Rectal smooth muscle tissue (tissue), 1 donor: ENCODE data around the gene WBP2.
"Not testable (repeated sequence)": the region's sequence is repeated elsewhere in the genome, so short reads cannot be mapped to it uniquely, and the experiment has no call there.

Source experiments
- H3K27ac ChIP-seq: one replicate; pipeline ENCODE4 v1.7.0; 2013; ENCODE audit warnings: low read depth, low read length, inconsistent platforms
- H3K27me3 ChIP-seq: one replicate; pipeline ENCODE4 v1.7.0; 2013; ENCODE audit warnings: low read length; ENCODE audit not compliant: control insufficient read depth, insufficient read depth
- H3K36me3 ChIP-seq: one replicate; pipeline ENCODE4 v1.7.0; 2013; ENCODE audit warnings: low read length; ENCODE audit not compliant: control insufficient read depth, insufficient read depth
- H3K4me1 ChIP-seq: one replicate; pipeline ENCODE4 v1.7.0; 2013; ENCODE audit warnings: low read length; ENCODE audit not compliant: control insufficient read depth, insufficient read depth
- H3K4me3 ChIP-seq: one replicate; pipeline ENCODE4 v1.7.0; 2013; ENCODE audit warnings: low read length
- H3K9ac ChIP-seq: one replicate; pipeline ENCODE4 v1.7.0; 2013; ENCODE audit warnings: low read length

The WBP2 gene

DNA sequence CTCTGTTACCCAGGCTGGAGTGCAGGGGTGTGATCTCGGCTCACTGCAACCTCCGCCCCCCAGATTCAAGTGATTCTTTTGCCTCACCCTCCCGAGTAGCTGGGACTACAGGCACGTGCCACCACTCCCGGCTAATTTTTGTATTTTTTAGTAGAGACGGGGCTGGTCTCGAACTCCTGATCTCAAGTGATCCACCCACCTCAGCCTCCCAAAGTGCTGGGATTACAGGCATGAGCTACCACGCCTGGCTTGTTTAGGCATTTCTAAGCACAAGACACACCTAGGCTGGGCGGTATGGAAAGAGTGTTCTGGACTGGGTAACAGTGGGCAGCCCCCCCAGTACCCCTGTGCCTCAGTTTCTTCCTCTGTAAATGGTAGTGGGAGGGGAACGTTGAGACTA, 15.1 kb upstream of the WBP2 start:
- H3K4me3 ChIP-seq = peak overlapping the region; percentile 33
- H3K4me1 ChIP-seq = peaks cover 39% of the 10 kb centered on the region

DNA sequence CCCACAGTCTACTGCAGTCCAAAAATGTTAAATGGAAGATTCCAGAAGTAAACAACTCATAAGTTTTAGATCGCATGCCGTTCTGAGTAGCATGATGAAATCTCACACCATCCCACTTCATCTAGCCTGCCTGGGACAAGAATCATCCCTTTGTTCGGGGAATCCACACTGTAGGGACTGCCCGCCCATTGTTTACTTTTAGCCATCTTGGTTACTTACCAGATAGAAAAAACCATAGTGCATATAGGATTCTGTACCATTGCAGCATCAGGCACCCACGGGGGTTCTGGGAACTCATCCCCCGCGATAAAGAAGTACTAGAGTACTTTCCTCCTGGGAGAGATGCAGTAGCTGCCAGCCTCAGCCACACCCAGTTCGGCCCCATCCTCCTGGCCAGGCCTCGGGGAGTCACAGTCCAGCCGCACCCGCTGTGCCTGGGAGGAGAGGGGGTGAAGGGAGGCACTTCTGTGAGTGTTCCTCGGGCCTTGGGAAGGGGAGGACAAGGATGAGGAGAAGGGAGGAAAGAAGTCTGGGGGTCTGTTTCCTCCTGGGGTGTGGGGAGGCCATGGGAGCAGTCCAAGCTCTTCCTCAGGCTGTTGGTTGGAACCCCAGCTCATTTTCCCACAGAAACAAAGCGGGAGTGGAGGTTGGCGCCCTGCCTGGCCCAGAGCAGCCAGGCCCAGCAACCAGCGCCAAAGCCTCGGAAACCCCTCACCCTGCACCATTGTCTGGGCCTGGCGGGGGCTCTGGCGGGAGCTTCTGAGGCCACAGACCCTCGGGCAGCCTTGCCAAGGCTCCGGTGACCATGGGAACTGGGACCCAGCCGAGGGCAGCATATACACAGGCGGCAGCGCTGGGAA, 14.4 kb upstream of the WBP2 start:
- Histone ChIP-seq H3K27me3 (no peaks in the 10 kb centered on the region), H3K9ac (no peak overlapping the region), H3K4me1 (peaks cover 34% of the 10 kb centered on the region)

More for the DNA sequence above, 15.1 kb upstream of the WBP2 start:
- H3K9ac ChIP-seq, H3K36me3 ChIP-seq, H3K27me3 ChIP-seq: not testable (repeated sequence)
- H3K27ac ChIP-seq = peak overlapping the region; percentile 86

DNA sequence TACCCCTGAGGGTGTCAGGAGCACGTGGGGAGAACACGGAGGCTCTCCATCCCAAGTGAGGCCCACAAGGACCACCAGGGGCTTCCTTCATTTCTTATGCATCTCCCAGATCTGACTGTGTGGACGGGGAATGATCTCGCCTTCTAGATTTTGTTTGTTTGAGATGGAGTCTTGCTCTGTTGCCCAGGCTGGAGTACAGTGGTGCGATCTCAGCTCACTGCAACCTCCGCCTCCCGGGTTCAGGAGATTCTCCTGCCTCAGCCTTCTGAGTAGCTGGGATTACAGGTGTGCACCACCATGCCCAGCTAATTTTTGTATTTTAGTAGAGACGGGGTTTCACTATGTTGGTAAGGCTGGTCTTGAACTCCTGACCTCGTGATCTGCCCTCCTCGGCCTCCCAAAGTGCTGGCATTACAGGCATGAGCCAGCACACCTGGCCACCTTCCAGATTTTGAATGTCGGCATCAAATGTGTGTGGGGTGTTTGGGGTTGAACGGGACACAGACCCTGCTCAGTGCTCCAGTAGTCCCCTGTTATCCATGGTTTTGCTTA, 13.7 kb upstream of the WBP2 start:
- not testable (repeated sequence) for H3K9ac ChIP-seq, H3K4me3 ChIP-seq, H3K36me3 ChIP-seq, H3K27me3 ChIP-seq
- peak overlapping the region; percentile 86 for H3K27ac ChIP-seq
- H3K4me1 ChIP-seq = peaks cover 29% of the 10 kb centered on the region

More for the DNA sequence above, 14.4 kb upstream of the WBP2 start:
- H3K36me3 ChIP-seq = peaks cover 3% of the 10 kb centered on the region
- H3K27ac ChIP-seq = peak overlapping the region; percentile 86
- H3K4me3 ChIP-seq = peak overlapping the region; percentile 33

DNA sequence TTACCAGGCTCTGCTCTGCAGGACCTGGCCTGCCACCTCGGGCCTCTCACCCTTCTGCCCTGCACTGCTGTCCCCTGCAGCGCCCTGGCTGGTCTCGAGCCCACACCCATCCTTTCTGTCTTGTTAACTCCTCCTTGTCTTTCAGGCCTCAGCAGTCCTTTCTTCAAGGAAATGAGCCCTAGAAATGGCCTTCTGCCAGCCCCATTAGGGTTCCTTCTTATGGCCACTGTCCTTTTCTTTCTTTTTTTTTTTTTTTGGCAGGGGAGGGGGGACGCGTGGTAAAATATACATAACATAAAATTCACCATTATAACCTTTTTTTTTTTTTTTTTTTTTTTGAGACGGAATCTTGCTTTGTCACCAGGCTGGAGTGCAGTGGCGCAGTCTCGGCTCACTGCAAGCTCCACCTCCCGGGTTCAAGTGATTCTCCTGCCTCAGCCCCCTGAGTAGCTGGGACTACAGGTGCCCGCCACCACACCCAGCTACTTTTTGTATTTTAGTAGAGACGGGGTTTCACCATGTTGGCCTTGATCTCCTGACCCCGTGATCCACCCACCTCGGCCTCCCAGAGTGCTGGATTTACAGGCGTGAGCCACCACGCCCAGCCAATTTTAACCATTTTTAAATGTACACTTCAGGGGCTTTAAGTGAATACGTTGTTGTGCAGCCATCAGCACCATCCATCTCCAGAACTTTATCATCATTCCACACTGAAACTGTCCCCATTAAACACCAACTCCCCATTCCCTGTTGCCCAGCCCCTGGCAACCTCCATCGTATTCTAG, 10.5 kb upstream of the WBP2 start:
- H3K4me1 ChIP-seq = peaks cover 14% of the 10 kb centered on the region
- not testable (repeated sequence) for H3K36me3 ChIP-seq, H3K4me3 ChIP-seq, H3K27me3 ChIP-seq, H3K9ac ChIP-seq
- peak overlapping the region; percentile 60 for H3K27ac ChIP-seq

GRCh38 chr17:75864887-75865286, 9.8 kb upstream of the WBP2 start:
- Histone ChIP-seq H3K27ac (peak overlapping the region; percentile 60), H3K4me1 (peaks cover 12% of the 10 kb centered on the region)
- H3K4me3 ChIP-seq, H3K27me3 ChIP-seq, H3K9ac ChIP-seq, H3K36me3 ChIP-seq: not testable (repeated sequence)

- Histone ChIP-seq H3K4me1 (peaks cover 8% of the 10 kb centered on the region), H3K9ac (no peak overlapping the region), H3K4me3 (no peak overlapping the region), H3K27me3 (no peaks in the 10 kb centered on the region), H3K27ac (peak overlapping the region; percentile 60), H3K36me3 (no peaks in the 10 kb centered on the region)
These were observed 9.3 kb upstream of the WBP2 start for GRCh38 chr17:75864448-75864871.

- no peak overlapping the region for H3K9ac ChIP-seq
- H3K36me3 ChIP-seq = no peaks in the 10 kb centered on the region
- H3K27ac ChIP-seq = peak overlapping the region; percentile 6
- H3K27me3 ChIP-seq = no peaks in the 10 kb centered on the region
- H3K4me1 ChIP-seq = peaks cover 3% of the 10 kb centered on the region
- H3K4me3 ChIP-seq = no peak overlapping the region
These were observed 6.8 kb upstream of the WBP2 start for GRCh38 chr17:75861927-75862317.

DNA sequence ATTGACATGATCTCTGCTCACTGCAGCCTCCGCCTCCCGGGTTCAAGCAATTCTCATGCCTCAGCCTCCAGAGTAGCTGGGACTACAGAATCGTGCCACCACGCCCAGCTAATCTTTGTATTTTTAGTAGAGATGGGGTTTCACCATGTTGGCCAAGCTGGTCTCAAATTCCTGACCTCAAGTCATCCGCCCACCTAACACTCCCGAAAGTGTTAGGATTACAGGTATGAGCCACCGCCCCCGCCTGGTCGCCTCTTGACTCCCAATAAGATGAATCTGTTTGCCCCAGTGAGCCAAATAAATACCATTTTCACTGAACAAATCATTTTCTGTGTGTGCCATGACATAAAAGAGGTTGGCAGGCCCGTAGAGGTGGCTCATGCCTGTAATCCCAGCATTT, 4.2 kb upstream of the WBP2 start:
- not testable (repeated sequence) for H3K9ac ChIP-seq, H3K27me3 ChIP-seq, H3K36me3 ChIP-seq, H3K4me1 ChIP-seq, H3K27ac ChIP-seq, H3K4me3 ChIP-seq

DNA sequence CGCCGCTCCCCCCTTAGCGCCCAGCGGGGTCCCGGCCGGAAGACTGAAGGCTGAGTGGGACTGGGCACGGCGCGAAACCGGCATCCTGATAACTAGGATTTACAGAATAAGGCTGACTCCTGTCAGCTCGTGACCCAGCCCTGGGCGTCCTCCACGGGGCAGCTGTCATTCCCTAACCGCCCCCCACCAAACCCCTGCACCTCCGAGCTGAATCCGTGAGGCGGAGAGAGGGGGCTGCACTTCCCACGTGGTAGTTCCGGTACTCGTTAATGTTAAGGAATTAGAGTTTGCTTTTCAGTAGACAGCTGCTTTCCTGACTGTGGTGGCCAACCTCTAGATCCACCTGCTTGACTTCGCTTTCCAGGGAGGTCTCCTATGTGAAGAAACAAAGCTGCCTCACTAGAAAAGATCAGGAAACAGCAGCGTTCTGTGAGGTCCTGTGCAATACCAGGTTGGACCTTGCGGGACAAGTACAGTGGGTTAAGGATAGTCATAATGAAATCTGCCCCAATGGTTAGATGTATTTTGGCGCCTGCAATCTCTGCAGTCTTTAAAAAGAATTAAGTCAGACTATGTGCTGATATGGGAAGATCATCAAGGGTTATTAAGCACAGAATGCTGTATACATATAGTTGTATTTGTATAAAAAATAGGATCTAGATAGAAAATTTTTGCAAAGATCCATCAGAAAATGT, 1.1 kb upstream of the WBP2 start:
- Histone ChIP-seq H3K27me3 (no peaks in the 10 kb centered on the region), H3K4me3 (peak overlapping the region; percentile 99), H3K9ac (peak overlapping the region; percentile 98), H3K4me1 (peaks cover 20% of the 10 kb centered on the region), H3K36me3 (peaks cover under 1% of the 10 kb centered on the region), H3K27ac (peak overlapping the region; percentile 96)

GRCh38 chr17:75854881-75855309, 240 bp downstream of the WBP2 start:
- peaks cover 7% of the 10 kb centered on the region for H3K36me3 ChIP-seq
- peaks cover 21% of the 10 kb centered on the region for H3K4me1 ChIP-seq

DNA sequence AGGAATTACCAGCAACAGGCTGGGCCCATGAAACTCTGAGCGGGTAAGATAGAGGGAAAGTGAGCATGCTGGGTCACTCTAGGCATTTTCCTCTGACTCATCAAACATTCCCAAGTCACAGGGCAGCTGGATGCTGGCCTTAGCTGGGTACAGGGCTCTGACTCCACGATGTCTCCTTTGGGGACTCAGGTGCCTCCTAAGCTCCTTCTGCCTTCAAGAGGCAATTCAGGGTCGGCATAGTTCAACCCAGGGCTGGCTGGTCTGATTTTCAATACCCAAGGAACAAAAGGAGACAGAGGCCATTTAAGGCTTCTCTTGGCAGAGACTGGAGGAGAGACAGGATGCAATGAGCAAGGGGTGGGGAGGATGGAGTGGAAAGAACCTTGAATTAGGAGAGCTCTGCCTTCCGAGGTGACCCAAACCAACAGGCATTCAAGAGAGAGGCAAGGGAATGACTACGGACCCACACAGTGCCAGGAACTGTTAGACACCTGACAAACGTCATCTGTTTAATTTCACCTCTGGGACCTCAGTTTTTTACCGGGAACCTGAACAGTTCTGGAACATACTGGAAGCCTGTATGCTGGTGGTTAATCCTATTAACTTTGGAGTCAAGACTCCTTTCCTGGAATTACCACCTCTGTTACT, 910 bp downstream of the WBP2 start:
- H3K36me3 ChIP-seq = peaks cover 14% of the 10 kb centered on the region

More at GRCh38 chr17:75854881-75855309, 240 bp downstream of the WBP2 start:
- Histone ChIP-seq H3K9ac (peak overlapping the region; percentile 29), H3K4me3 (peak overlapping the region; percentile 74), H3K27me3 (no peaks in the 10 kb centered on the region), H3K27ac (peak overlapping the region; percentile 97)

More for the DNA sequence above, 910 bp downstream of the WBP2 start:
- Histone ChIP-seq H3K9ac (peak overlapping the region; percentile 29), H3K4me1 (peaks cover 21% of the 10 kb centered on the region), H3K27ac (peak overlapping the region; percentile 97), H3K27me3 (no peaks in the 10 kb centered on the region), H3K4me3 (peak overlapping the region; percentile 74)
